Smooth muscle cell (in vitro differentiated cells): ENCODE results near the gene PHKG1. TPM values are rescaled to one million over a fixed set of nuclear protein-coding genes. Genes with fewer than 3 reads are reported as not detected.

Source experiments
- DNase-seq: peaks from one replicate; lab custom pipeline; 2025; ENCODE audit not compliant: unreplicated experiment; lab: John Stamatoyannopoulos, UW
- H2AFZ ChIP-seq: fragments of 200-600 bp; sonication (generic); 2 replicates; pipeline ENCODE4 v1.6.0; 2016; ENCODE audit warnings: antibody characterized with exemption, low read depth, mild to moderate bottlenecking
- H3F3A ChIP-seq: fragments of 200-600 bp; sonication (generic); 2 replicates; pipeline ENCODE4 v1.6.0; 2017; ENCODE audit warnings: antibody characterized with exemption, low read depth
- H3K27ac ChIP-seq: fragments of 200-600 bp; sonication (generic); 2 replicates; pipeline ENCODE4 v1.5.1; 2016; ENCODE audit warnings: low read depth, mild to moderate bottlenecking
- H3K27me3 ChIP-seq: fragments of 200-600 bp; sonication (generic); 2 replicates; pipeline ENCODE4 v1.6.1; 2016; ENCODE audit warnings: low read depth, mild to moderate bottlenecking
- H3K36me3 ChIP-seq: fragments of 200-600 bp; sonication (generic); 2 replicates; pipeline ENCODE4 v1.5.1; 2016; ENCODE audit warnings: low read depth
- H3K4me1 ChIP-seq: fragments of 200-600 bp; sonication (generic); 2 replicates; pipeline ENCODE4 v1.5.1; 2016; ENCODE audit warnings: low read depth
- H3K4me2 ChIP-seq: fragments of 200-600 bp; sonication (generic); 2 replicates; pipeline ENCODE4 v1.6.0; 2016; ENCODE audit warnings: mild to moderate bottlenecking
- H3K4me3 ChIP-seq: fragments of 200-600 bp; sonication (generic); 2 replicates; pipeline ENCODE4 v1.5.1; 2016; ENCODE audit warnings: mild to moderate bottlenecking
- H3K79me2 ChIP-seq: fragments of 200-600 bp; sonication (generic); 2 replicates; pipeline ENCODE4 v1.6.0; 2016; ENCODE audit warnings: low read depth, mild to moderate bottlenecking
- H3K9ac ChIP-seq: fragments of 200-600 bp; sonication (generic); 2 replicates; pipeline ENCODE4 v1.6.0; 2016; ENCODE audit warnings: low read depth
- H3K9me3 ChIP-seq: fragments of 200-600 bp; sonication (generic); replicated peaks from 2 replicates; pipeline ENCODE4 v1.5.1; 2016; ENCODE audit warnings: low read depth
- H4K20me1 ChIP-seq: fragments of 200-600 bp; sonication (generic); 2 replicates; pipeline ENCODE4 v1.6.0; 2016; ENCODE audit warnings: low read depth
- CTCF ChIP-seq: fragments of 200-600 bp; sonication (generic); IDR thresholded peaks from 2 replicates; pipeline ENCODE4 v1.5.1; 2017; ENCODE audit warnings: borderline replicate concordance, mild to moderate bottlenecking, antibody characterized with exemption; ENCODE audit not compliant: insufficient read depth, poor library complexity, severe bottlenecking
- WGBS: methylation state at CpG from one replicate; pipeline ENCODE4 v1.1.7; 2016; ENCODE audit warnings: low lambda C conversion rate; 5-methylcytosine and 5-hydroxymethylcytosine counted together
- polyA plus RNA-seq: library from polyadenylated mRNA; unstranded; fragments of >200 nt; fragmentation: Nextera tagmentation; extraction: Ambion mirVana; gene quantifications from 2 replicates; pipeline ENCODE4 v1.2.1, GENCODE V29; 2016
- total RNA-seq: library from RNA; depleted of rRNA; stranded (reverse); fragments of >200 nt; gene quantifications from 2 replicates; pipeline ENCODE4 v1.2.3, GENCODE V29; 2014

PHKG1 gene
- total and polyA plus RNA-seq, 2 experiments from 2014 or later, result 0.26 TPM; not detected in 1

GRCh38 chr7:56110611-56111010 lies 17.9 kb upstream of the PHKG1 start:
- TF ChIP-seq CTCF, result no peak
- no peaks in the 10 kb centered on the region for H3K4me1 ChIP-seq

DNA sequence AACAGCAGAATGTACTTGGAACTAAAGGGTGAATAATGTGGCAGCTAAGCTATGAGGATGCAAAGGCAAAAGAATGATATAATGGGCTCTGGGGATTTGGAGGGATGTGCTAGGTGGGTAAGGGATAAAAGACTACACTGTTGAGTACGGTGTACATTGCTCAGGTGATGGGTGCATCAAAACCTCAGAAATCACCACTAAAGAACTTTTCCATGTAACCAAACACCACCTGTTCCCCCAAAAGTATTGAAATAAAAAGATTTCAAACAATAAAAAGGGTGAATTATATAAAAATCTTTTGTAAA lies 15.2 kb upstream of the PHKG1 start:
- no peak overlapping the region for H3K4me2 ChIP-seq
- H3K27ac ChIP-seq, result no peak overlapping the region
- no peak overlapping the region for H2AFZ ChIP-seq
- H4K20me1 ChIP-seq, result no peaks in the 10 kb centered on the region
- H3K79me2 ChIP-seq, result peaks cover 12% of the 10 kb centered on the region
- no peaks in the 10 kb centered on the region for H3K27me3 ChIP-seq
- H3K9ac ChIP-seq, result no peak overlapping the region
- no peaks in the 10 kb centered on the region for H3K4me1 ChIP-seq
- H3F3A ChIP-seq, result no peaks in the 10 kb centered on the region
- H3K36me3 ChIP-seq, result no peaks in the 10 kb centered on the region
- WGBS, result 89% methylated on average over 1 of the region's 1 CpG
- no peaks in the 10 kb centered on the region for H3K9me3 ChIP-seq
- no peak overlapping the region for H3K4me3 ChIP-seq
- no peak for DNase-seq
- TF ChIP-seq CTCF, result no peak

More at GRCh38 chr7:56110611-56111010, 17.9 kb upstream of the PHKG1 start:
- DNase-seq, result no peak
- H3K4me3 ChIP-seq, result no peak overlapping the region
- 86% methylated on average over 1 of the region's 1 CpG for WGBS
- H3K4me2 ChIP-seq, result no peak overlapping the region
- no peak overlapping the region for H3K9ac ChIP-seq
- no peaks in the 10 kb centered on the region for H3K36me3 ChIP-seq
- H4K20me1 ChIP-seq, result no peaks in the 10 kb centered on the region
- H3K9me3 ChIP-seq, result no peaks in the 10 kb centered on the region
- H2AFZ ChIP-seq, result no peak overlapping the region
- no peak overlapping the region for H3K27ac ChIP-seq
- peaks cover 6% of the 10 kb centered on the region for H3K79me2 ChIP-seq
- no peaks in the 10 kb centered on the region for H3F3A ChIP-seq
- no peaks in the 10 kb centered on the region for H3K27me3 ChIP-seq

GRCh38 chr7:56106108-56107073 lies 13.6 kb upstream of the PHKG1 start, which contains the start of gene CHCHD2:
Gene CHCHD2, minus strand, starts transcription at chr7:56106476. Its CDS starts 63 bp downstream, at chr7:56106413.
- peak; percentile 20 for DNase-seq
- Histone ChIP-seq H4K20me1 (no peaks in the 10 kb centered on the region), H3K27ac (peak within 1 kb of the TSS; percentile 76), H3K79me2 (peaks cover 12% of the 10 kb centered on the region), H3K4me3 (peak within 1 kb of the TSS; percentile 62), H3K27me3 (no peaks in the 10 kb centered on the region), H3F3A (no peaks in the 10 kb centered on the region), H3K9me3 (no peaks in the 10 kb centered on the region), H3K4me2 (peak within 1 kb of the TSS; percentile 81), H3K9ac (peak within 1 kb of the TSS; percentile 85), H3K4me1 (no peaks in the 10 kb centered on the region), H2AFZ (peak within 1 kb of the TSS; percentile 42), H3K36me3 (no peaks in the 10 kb centered on the region)
- WGBS, result 63% methylated on average over 57 of the region's 57 CpGs
- no peak for TF ChIP-seq CTCF
